NCI-H446 (cell line): ENCODE data around the gene PLA2G10.
"Not testable (repeated sequence)": the region's sequence is repeated elsewhere in the genome, so short reads cannot be mapped to it uniquely, and the experiment has no call there.

Experiments used
- DNase-seq, 2 experiments: peaks; one replicate each; lab custom pipeline; 2025; lab: John Stamatoyannopoulos, UW

PLA2G10 gene, protein sequence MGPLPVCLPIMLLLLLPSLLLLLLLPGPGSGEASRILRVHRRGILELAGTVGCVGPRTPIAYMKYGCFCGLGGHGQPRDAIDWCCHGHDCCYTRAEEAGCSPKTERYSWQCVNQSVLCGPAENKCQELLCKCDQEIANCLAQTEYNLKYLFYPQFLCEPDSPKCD

DNA sequence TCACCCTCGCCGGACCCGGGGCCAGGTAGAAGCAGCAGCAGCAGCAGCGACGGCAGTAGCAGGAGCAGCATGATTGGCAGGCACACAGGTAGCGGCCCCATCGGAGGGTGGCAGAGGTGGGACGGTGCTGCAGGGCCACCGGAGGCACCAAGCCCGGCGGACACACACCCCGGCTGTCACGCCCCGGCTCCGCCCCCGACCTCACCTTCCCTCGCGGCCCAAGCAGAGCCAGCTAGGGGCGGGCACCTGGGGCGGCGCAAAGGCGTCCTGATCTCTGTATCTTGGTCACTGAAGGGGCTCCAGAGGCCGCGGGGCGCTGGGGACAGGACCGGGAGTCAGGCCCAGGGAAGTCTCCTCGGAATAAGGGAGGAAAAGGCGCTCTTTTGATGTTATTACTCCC lies at the start of gene PLA2G10:
TSS of gene PLA2G10 (minus strand) at position 180 of the 400 bp plus-strand sequence. CDS start at position 101, 79 bp downstream.
- not testable (repeated sequence) for DNase-seq

DNA sequence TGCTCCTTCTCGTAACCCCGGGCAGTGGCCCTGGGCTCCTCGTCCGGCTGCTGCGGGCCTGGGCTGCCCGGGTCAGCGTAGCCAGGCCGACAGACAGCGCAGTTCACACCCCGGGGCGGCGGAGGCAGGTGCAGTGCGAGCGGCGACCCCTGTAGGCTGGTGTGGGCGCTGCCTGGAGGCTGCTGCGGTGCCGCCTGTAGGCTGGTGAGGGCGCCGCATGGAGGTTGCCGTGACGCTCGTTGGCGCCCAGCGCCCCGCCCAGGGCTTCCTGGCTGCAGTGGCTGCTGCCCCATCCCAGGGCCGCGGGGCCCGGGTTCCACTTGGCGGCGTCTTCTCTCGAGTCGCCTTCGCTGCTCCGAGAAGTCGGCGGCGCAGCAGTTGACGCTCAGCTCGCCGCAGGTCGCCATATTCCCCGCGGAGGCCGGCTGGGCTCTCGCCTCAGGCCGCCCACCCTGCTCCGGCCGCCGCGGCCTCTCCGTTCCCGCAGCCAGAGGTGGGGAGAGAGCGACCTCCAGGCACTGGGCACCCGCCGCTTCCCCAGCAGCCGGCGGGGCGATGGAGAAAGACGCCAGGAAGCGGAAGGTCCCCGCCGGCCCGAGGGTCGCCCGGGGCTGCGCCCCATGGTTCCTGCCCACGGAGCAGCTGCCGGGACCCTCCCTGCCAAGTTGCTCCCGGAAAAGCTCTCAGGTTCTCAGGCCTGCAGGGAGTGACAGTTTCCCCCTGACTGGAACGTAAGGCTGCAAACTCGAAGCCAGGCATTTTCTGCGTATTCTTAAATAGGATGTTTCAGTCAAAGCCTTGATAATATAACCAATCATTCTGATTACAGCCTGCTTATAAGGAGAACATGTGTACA lies 48.4 kb upstream of the PLA2G10 start, which contains the start of gene NPIPA2:
TSS of gene NPIPA2 (plus strand) at position 261 of the 856 bp plus-strand sequence. CDS start 5,533 bp downstream, outside the sequence.
- not testable (repeated sequence) for DNase-seq

DNA sequence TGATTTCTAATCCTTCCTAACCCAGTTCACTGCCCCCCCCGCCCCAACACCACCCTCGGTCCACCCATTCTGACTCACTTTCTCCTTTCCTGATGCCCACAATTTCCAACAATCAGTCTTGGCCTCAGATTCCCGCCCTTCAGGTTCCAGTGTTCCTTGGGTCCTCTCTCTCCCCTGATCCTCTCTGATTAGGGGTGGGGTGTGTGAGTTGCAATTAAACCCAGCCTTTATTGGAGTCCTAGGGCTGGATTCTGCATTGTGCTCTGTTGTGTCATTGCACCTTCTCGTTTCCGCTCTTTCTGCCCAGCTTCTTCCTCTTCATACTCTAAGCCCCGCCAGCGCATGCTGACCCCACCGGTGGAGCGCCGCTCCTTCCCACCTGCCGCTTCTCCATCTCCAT lies 47.7 kb upstream of the PLA2G10 start:
- DNase-seq, result not testable (repeated sequence)

DNA sequence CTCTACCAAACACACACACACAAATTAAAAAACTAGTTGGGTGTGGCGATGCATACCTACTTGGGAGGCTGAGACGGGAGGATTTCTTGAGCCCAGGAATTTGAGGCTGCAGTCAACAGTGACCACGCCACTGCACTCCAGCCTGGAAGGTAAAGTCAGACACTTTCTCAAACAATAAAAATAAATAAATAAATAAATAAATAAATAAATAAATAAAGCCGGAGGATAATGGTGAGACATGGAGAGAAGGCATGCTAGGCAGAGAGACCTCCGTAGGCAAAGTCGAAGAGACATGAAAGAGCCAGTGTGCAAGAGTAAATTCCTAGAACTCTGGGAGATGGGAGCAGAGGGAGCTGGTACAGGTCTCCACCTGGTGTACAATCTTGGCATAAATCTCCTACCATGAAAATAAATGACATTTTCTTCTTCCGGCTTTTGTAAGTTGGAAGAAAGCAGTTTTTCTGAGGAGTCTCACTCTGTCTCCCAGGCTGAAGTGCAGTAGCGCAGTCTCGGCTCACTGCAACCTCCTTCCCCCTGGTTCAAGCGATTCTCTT lies 46.8 kb upstream of the PLA2G10 start:
- not testable (repeated sequence) for DNase-seq

DNA sequence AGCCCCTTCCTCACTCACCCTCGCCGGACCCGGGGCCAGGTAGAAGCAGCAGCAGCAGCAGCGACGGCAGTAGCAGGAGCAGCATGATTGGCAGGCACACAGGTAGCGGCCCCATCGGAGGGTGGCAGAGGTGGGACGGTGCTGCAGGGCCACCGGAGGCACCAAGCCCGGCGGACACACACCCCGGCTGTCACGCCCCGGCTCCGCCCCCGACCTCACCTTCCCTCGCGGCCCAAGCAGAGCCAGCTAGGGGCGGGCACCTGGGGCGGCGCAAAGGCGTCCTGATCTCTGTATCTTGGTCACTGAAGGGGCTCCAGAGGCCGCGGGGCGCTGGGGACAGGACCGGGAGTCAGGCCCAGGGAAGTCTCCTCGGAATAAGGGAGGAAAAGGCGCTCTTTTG lies 39.1 kb upstream of the PLA2G10 start:
- not testable (repeated sequence) for DNase-seq

DNA sequence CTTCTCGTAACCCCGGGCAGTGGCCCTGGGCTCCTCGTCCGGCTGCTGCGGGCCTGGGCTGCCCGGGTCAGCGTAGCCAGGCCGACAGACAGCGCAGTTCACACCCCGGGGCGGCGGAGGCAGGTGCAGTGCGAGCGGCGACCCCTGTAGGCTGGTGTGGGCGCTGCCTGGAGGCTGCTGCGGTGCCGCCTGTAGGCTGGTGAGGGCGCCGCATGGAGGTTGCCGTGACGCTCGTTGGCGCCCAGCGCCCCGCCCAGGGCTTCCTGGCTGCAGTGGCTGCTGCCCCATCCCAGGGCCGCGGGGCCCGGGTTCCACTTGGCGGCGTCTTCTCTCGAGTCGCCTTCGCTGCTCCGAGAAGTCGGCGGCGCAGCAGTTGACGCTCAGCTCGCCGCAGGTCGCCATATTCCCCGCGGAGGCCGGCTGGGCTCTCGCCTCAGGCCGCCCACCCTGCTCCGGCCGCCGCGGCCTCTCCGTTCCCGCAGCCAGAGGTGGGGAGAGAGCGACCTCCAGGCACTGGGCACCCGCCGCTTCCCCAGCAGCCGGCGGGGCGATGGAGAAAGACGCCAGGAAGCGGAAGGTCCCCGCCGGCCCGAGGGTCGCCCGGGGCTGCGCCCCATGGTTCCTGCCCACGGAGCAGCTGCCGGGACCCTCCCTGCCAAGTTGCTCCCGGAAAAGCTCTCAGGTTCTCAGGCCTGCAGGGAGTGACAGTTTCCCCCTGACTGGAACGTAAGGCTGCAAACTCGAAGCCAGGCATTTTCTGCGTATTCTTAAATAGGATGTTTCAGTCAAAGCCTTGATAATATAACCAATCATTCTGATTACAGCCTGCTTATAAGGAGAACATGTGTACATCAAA lies 9.3 kb upstream of the PLA2G10 start, which contains the start of gene NPIPA3:
TSS of gene NPIPA3 (plus strand) at position 256 of the 856 bp plus-strand sequence. CDS start 5,533 bp downstream, outside the sequence.
- DNase-seq, result not testable (repeated sequence)

DNA sequence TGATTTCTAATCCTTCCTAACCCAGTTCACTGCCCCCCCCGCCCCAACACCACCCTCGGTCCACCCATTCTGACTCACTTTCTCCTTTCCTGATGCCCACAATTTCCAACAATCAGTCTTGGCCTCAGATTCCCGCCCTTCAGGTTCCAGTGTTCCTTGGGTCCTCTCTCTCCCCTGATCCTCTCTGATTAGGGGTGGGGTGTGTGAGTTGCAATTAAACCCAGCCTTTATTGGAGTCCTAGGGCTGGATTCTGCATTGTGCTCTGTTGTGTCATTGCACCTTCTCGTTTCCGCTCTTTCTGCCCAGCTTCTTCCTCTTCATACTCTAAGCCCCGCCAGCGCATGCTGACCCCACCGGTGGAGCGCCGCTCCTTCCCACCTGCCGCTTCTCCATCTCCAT lies 8.6 kb upstream of the PLA2G10 start:
- DNase-seq, result not testable (repeated sequence)

DNA sequence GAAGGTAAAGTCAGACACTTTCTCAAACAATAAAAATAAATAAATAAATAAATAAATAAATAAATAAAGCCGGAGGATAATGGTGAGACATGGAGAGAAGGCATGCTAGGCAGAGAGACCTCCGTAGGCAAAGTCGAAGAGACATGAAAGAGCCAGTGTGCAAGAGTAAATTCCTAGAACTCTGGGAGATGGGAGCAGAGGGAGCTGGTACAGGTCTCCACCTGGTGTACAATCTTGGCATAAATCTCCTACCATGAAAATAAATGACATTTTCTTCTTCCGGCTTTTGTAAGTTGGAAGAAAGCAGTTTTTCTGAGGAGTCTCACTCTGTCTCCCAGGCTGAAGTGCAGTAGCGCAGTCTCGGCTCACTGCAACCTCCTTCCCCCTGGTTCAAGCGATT lies 7.8 kb upstream of the PLA2G10 start:
- not testable (repeated sequence) for DNase-seq

DNA sequence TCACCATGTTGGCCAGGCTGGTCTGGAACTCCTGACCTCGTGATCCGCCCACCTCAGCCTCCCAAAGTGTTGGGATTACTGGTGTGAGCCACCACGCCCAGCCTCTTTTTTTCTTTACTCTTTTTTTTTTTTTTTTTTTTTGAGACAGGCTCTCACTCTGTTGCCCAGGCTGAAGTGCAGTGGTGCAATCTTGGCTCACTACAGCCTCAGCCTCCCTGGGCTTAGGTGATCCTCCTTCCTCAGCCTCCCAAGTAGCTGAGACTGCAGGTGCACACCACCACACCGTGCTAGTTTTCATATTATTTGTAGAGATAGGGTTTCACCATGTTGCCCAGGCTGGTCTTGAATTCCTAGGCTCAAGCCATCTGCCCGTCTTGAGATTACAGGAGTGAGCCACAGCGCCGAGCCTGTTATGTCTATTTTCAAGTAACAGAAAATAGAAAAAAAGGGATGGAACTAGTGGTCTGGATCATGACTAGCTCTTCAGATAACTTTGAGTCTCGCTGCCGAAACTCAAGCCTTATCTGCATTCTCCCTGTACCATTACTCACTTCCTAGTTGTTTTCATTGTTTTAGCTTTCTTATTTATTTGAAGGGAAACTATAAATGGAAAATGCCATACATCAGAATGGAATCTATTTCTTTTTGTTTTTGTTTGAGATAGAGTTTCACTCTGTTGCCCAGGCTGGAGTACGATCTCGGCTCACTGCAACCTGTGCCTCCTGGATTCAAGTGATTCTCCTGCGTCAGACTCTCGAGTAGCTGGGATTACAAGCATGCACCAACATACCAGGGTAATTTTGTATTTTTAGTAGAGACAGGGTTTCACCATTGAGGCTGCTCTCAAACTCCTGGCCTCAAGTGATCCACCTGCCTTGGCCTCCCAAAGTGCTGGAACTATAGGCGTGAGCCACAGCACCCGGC lies 8.0 kb downstream of the PLA2G10 start:
- DNase-seq, result not testable (repeated sequence)

DNA sequence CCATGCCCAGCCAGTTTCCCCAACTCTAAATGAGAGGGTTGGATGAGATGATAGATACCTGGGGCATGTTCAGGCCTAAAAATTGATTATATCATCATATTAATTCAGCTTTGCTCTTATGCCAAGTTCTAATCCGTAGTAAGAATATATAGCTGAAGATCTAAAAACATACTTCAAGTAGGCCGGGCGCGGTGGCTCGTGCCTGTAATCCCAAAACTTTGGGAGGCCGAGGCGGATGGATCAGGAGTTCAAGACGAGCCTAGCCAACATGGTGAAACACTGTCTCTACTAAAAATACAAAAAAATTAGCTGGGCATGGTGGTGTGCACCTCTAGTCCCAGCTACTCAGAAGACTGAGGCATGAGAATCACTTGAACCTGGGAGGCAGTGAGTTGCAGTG lies 12.0 kb downstream of the PLA2G10 start:
- no peak for DNase-seq

DNA sequence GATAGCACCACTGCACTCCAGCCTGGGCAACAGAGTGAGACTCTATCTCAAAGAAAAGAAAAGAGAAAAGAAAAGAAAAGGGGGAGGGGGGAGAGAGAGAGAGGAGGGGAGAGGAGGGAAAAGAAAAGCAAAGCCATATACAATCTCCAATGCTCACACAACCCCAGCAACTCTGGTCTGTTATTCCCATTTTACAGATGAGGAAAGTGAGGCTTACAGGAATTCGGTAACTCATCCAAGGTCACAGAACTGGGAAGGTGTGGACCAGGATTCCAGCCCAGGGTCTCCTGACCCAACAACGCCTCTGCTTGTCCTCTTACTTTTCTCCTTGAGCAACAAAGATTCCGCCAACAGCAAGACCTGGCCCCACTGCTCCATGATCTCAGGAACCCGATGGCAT lies 13.0 kb downstream of the PLA2G10 start:
- no peak for DNase-seq

DNA sequence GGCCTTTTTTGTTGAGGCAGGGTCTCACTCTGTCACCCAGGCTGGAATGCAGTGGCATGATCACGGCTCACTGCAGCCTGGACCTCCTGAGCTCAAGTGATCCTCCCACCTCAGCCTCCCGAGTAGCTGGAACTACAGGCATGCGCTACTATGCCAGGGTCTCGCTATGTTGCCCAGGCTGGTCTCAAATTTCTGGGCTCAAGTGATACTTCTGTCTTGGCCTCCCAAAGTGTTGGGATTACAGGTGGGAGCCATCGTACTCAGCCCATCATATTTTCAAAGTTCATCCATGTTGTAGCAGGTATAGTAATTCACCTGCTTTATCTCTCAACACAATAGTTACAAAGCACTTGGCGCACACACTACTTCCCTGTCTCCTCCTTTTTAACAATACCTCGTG lies 13.7 kb downstream of the PLA2G10 start:
- DNase-seq, result not testable (repeated sequence)

DNA sequence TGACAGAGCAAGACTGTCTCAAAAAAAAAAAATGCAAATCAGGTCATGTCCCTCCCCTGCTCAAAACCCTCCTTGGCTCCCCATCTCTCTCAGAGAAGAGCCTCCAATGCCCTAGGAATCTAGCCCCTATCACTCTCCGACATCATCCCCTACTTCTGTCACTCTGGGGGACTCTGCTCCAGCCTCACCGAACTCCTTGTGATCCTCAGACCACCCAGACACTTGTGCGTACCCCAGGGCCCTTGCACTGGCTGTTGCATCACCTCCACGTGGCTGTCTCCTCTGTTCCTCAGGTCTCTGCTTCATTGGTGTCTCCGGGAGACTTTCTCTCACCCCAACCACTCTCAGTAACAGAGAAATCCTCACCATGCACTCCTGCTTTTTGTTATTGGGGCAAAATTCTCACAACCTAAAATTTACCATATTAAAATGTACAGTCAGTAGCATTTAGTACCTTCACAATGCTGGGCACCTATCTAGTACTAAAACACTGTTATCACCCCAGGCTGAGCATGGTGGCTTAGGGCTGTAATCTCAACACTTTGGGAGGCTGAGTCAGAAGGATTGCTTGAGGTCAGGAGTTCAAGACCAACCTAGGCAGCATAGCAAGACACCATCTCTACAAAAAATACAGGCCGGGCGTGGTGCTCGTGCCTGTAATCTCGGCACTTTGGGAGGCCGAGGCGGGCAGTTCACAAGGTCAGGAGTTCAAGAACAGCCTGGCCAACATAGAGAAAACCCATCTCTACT lies 15.2 kb downstream of the PLA2G10 start:
- no peak for DNase-seq

DNA sequence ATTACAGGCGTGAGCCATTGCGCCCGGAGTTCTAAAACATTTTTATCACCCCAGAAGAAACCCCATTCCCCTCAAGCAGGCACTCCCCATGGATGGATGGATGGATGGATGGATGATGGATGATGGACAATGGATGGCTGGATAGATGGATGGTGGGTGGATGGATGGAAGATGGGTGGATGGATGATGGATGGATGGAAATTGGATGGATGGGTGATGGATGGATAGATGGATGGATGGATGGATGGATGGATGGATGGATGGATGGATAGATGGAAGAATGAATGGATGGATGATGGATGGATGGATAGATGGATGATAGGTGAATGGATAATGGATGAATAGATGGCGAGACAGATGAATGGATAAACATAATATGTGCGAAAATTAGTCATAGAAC lies 16.5 kb downstream of the PLA2G10 start:
- DNase-seq, result no peak

DNA sequence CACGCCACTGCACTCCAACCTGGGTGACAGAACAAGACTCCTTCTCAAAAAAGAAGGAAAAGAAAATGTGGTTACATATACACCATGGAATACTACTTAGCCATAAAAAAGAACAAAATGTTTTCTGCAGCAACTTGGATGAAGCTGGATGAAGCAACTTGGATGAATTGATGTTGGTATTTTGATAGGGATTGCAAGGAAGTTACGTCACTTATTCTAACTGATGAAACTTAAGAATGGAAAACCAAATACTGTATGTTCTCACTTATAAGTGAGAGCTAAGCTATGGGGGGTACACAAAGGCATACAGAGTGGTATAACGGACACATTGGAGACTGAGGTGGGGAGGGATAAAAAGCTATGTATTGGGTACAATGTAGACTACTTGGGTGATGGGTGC lies 17.5 kb downstream of the PLA2G10 start:
- no peak for DNase-seq

DNA sequence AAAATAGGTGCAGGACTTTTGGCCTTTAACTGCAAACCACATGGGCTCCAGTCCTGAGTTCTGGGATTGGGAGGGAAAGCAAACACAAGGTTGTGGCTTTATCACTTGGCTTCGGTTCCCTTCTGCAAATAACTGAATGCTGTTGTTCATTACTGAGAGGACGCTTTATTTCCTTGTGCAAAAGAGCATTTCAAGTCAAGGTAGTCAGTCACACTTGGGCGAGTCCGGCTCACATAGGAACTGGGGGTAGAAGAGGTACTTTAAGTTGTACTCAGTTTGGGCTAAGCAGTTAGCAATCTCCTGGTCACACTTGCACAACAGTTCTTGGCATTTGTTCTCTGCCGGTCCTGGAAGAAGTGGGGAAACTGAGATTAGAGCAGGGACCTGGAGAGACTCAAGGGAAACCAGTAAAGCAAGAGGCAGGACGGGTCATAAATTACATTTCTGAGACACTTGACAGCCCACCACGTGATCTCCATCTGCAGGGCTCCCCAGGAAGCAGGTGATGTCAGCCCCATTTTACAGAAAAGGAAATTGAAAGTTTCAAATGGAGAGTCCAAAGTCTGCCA lies 21.6 kb downstream of the PLA2G10 start:
- no peak for DNase-seq

DNA sequence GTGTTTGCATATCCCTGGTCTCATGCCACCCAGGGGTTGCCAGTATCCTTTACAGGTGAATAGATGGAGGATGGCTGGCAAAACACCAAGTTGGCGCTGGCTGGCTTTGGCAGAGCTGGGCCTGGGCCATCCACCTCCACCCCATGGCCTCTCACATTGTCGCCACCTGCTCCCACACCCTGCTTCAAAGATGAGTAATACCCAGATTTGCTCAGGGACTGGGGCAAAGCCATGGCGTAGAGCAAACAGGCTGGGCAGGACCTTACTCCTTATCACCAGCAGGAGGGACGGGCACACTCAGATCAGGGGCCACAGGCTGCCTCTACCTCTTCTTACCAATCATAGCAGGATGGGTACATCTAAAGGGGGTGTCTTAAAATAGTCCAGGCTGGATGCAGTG lies 24.3 kb downstream of the PLA2G10 start:
- no peak for DNase-seq

DNA sequence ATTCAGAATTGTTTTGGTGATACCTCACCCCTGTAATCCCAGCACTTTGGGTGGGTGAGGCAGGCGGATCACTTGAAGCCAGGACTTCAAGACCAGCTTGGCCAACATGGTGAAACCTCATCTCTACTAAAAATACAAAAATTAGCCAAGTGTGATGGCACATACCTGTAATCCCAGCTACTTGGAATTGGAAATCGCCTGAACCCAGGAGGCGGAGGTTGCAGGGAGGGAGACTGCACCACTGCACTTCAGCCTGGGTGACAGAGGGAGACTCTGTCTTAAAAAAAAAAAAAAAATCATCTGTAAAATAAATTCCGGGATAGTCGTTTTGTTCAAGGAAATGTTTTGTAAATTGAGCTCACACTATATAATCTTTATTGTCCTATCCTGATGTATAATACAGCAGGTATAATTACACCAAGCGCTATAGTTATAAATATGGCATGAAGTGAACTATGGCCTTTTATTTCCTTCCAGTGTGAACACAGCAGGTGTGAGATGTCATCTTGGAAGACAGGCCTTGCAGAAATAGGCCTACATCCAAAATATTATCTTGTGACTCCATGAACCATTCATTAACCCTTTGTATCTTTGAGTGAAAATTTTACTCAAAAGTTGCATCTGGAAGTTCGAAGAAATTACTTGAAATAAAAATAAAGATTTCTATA lies 25.4 kb downstream of the PLA2G10 start:
- no peak for DNase-seq
